IMR-90 (cell line): ENCODE measurements around the gene ADAM12. TPM values are rescaled to one million over a fixed set of nuclear protein-coding genes. Genes with fewer than 3 reads are reported as not detected.

ENCODE experiments used
- ATAC-seq: fragments of 200-7000 bp; cut with Tn5 transposase; 2 replicates; pipeline ENCODE4 v1.9.1; 2020; ENCODE audit warnings: low read depth, mild to moderate bottlenecking, moderate library complexity
- BruUV-seq: library from RNA; stranded (reverse); fragments of 400-500 nt; replicated peaks from 2 replicates; lab custom pipeline; 2021; lab: Mats Ljungman, UMichigan
- CTCF ChIA-PET: fragments of 300-600 bp; formaldehyde crosslinking; extraction: SDS; loops from one replicate; lab custom pipeline; 2021; ENCODE audit warnings: antibody characterized with exemption; lab: Yijun Ruan, JAX
- POLR2A ChIA-PET: fragments of 300-600 bp; sonication (Branson Sonifier 250); formaldehyde crosslinking; loops from one replicate; lab custom pipeline; 2022; ENCODE audit warnings: antibody characterized with exemption; ENCODE audit not compliant: unreplicated experiment; lab: Charles Lee
- DNase-seq: peaks from one replicate; pipeline ENCODE4 v3.0.0; 2013
- H2AFZ ChIP-seq: replicated peaks from 2 replicates; pipeline ENCODE3; 2013; ENCODE audit warnings: low read length, mild to moderate bottlenecking; ENCODE audit not compliant: poor library complexity
- H2AK5ac ChIP-seq: 2 replicates; pipeline ENCODE4 v1.6.1; 2013; ENCODE audit warnings: low read depth, low read length, inconsistent platforms
- H2AK9ac ChIP-seq: replicated peaks from 2 replicates; pipeline ENCODE3; 2013; ENCODE audit warnings: mild to moderate bottlenecking, low read depth, low read length, moderate library complexity; ENCODE audit not compliant: poor library complexity
- H2BK120ac ChIP-seq: 2 replicates; pipeline ENCODE4 v1.6.1; 2013; ENCODE audit warnings: low read depth, low read length, inconsistent platforms
- H2BK15ac ChIP-seq: 3 replicates; pipeline ENCODE4 v1.6.1; 2013; ENCODE audit warnings: low read depth, low read length, inconsistent platforms
- H2BK20ac ChIP-seq: 2 replicates; pipeline ENCODE4 v1.6.1; 2013; ENCODE audit warnings: low read depth, mild to moderate bottlenecking, inconsistent platforms, low read length, moderate library complexity
- H2BK5ac ChIP-seq: 2 replicates; pipeline ENCODE4 v1.6.1; 2013; ENCODE audit warnings: mild to moderate bottlenecking, low read depth, low read length, inconsistent platforms; ENCODE audit not compliant: poor library complexity, severe bottlenecking
- H3K14ac ChIP-seq: replicated peaks from 2 replicates; pipeline ENCODE4 v1.6.1; 2013; ENCODE audit warnings: low read depth, low read length, inconsistent platforms
- H3K18ac ChIP-seq: 2 replicates; pipeline ENCODE4 v1.6.1; 2013; ENCODE audit warnings: low read depth, low read length, control low read depth
- H3K23ac ChIP-seq: 2 replicates; pipeline ENCODE4 v1.6.1; 2013; ENCODE audit warnings: low read depth, low read length, inconsistent platforms
- H3K27ac ChIP-seq: 2 replicates; pipeline ENCODE4 v1.5.1; 2013; ENCODE audit warnings: mild to moderate bottlenecking, control low read depth, low read length; ENCODE audit not compliant: insufficient read depth
- H3K27me3 ChIP-seq: 2 replicates; pipeline ENCODE4 v1.6.1; 2013; ENCODE audit warnings: low read length; ENCODE audit not compliant: control insufficient read depth, insufficient read depth
- H3K36me3 ChIP-seq: 2 replicates; pipeline ENCODE4 v1.6.1; 2013; ENCODE audit warnings: low read length, mixed read lengths; ENCODE audit not compliant: control insufficient read depth, insufficient read depth
- H3K4ac ChIP-seq: 2 replicates; pipeline ENCODE4 v1.6.1; 2013; ENCODE audit warnings: low read depth, low read length, inconsistent platforms
- H3K4me1 ChIP-seq: 2 replicates; pipeline ENCODE4 v1.6.1; 2013; ENCODE audit warnings: low read length, mixed read lengths; ENCODE audit not compliant: control insufficient read depth, insufficient read depth
- H3K4me2 ChIP-seq: 2 replicates; pipeline ENCODE4 v1.6.1; 2013; ENCODE audit warnings: low read depth, mild to moderate bottlenecking, control low read depth, low read length, moderate library complexity
- H3K4me3 ChIP-seq: 2 replicates; pipeline ENCODE4 v1.5.1; 2013; ENCODE audit warnings: low read depth, mild to moderate bottlenecking, control low read depth, low read length, moderate library complexity; ENCODE audit not compliant: insufficient read depth
- H3K56ac ChIP-seq: 2 replicates; pipeline ENCODE4 v1.6.1; 2013; ENCODE audit warnings: low read length, inconsistent platforms; ENCODE audit not compliant: insufficient read depth; ENCODE audit errors: extremely low read depth
- H3K79me1 ChIP-seq, 2 experiments: 2 replicates each; pipeline ENCODE4 v1.6.1; 2013; ENCODE audit warnings: low read length in 2 of 2, inconsistent platforms in 1 of 2, low read depth in 1 of 2
- H3K9ac ChIP-seq: 2 replicates; pipeline ENCODE4 v1.6.1; 2013; ENCODE audit warnings: low read depth, low read length, control low read depth
- H3K9me1 ChIP-seq: 2 replicates; pipeline ENCODE4 v1.6.1; 2013; ENCODE audit warnings: low read length, inconsistent platforms; ENCODE audit not compliant: insufficient read depth
- H3K9me3 ChIP-seq: 2 replicates; pipeline ENCODE4 v1.6.1; 2013; ENCODE audit warnings: low read length; ENCODE audit not compliant: control insufficient read depth, insufficient read depth
- H4K20me1 ChIP-seq: 2 replicates; pipeline ENCODE4 v1.6.1; 2013; ENCODE audit warnings: low read length, inconsistent platforms; ENCODE audit not compliant: insufficient read depth
- H4K5ac ChIP-seq: 2 replicates; pipeline ENCODE4 v1.6.1; 2013; ENCODE audit warnings: mild to moderate bottlenecking, low read depth, low read length, control low read depth
- H4K8ac ChIP-seq, 2 experiments: 2 replicates each; pipeline ENCODE4 v1.6.1; 2013; ENCODE audit warnings: low read depth in 2 of 2, low read length in 2 of 2, control low read depth in 1 of 2, inconsistent platforms in 1 of 2
- H4K91ac ChIP-seq: 2 replicates; pipeline ENCODE4 v1.6.1; 2013; ENCODE audit warnings: low read depth, low read length, inconsistent platforms; ENCODE audit not compliant: insufficient read depth
- BHLHE40 ChIP-seq: fragments of 150-350 bp; IDR thresholded peaks from 2 replicates; pipeline ENCODE4 v1.6.1; 2016; ENCODE audit warnings: mild to moderate bottlenecking, low read depth, low read length
- CHD1 ChIP-seq: IDR thresholded peaks from 2 replicates; pipeline ENCODE4 v1.6.1; 2012; ENCODE audit warnings: low read depth, low read length, improper control_type of control experiment
- ELK1 ChIP-seq: fragments of 150-350 bp; IDR thresholded peaks from 2 replicates; pipeline ENCODE4 v1.6.1; 2016; ENCODE audit warnings: low read depth, mild to moderate bottlenecking, low read length, moderate library complexity, borderline replicate concordance
- MAZ ChIP-seq: IDR thresholded peaks from 2 replicates; pipeline ENCODE4 v1.6.1; 2012; ENCODE audit warnings: low read depth, mild to moderate bottlenecking, low read length, improper control_type of control experiment, moderate library complexity, borderline replicate concordance
- MXI1 ChIP-seq: IDR thresholded peaks from 2 replicates; pipeline ENCODE4 v1.6.1; 2012; ENCODE audit warnings: low read depth, mild to moderate bottlenecking, low read length, moderate library complexity, borderline replicate concordance
- RCOR1 ChIP-seq: IDR thresholded peaks from 2 replicates; pipeline ENCODE4 v1.6.1; 2012; ENCODE audit warnings: mild to moderate bottlenecking, low read length, improper control_type of control experiment; ENCODE audit not compliant: insufficient replicate concordance
- USF2 ChIP-seq: fragments of 150-350 bp; IDR thresholded peaks from 2 replicates; pipeline ENCODE4 v1.6.1; 2017; ENCODE audit warnings: mild to moderate bottlenecking, antibody characterized with exemption, low read length, low read depth
- WGBS, 2 experiments: methylation state at CpG; one replicate each; pipeline versions ENCODE4 v1.1.5 to v1.1.7; 2013; ENCODE audit warnings: missing lambda C conversion rate in 2 of 2; ENCODE audit not compliant: insufficient read length in 1 of 2; ENCODE audit errors: extremely low coverage in 2 of 2; 5-methylcytosine and 5-hydroxymethylcytosine counted together
- dilution Hi-C: fragments of 300-500 bp; cut with HindIII; formaldehyde crosslinking; loops from one replicate; pipeline ENCODE4 v1.14.3; 2018; ENCODE audit warnings: low sequenced_read_pairs; ENCODE audit not compliant: unreplicated experiment
- in situ Hi-C: fragments of 300-500 bp; cut with MboI; formaldehyde crosslinking; loops from 3 replicates; pipeline ENCODE4 v1.14.3; 2019; ENCODE audit warnings: low sequenced_read_pairs, inconsistent platforms, mixed read lengths
- intact Hi-C: fragments of 100-400 bp; cut with micrococcal nuclease; formaldehyde crosslinking; loops from 2 replicates; pipeline ENCODE4 v1.10.0; 2022
- polyA plus RNA-seq, 3 experiments: library from polyadenylated mRNA; depleted of rRNA; stranded (reverse); fragments of >200 nt; gene quantifications; 2 replicates each; pipeline ENCODE4 v1.2.3, GENCODE V29; 2012; ENCODE audit warnings: low replicate concordance in 1 of 3
- total RNA-seq: library from RNA; depleted of rRNA; stranded (reverse); fragments of >200 nt; gene quantifications from 2 replicates; pipeline ENCODE4 v1.2.3, GENCODE V29; 2012

ADAM12 gene
- total and polyA plus RNA-seq, 2 of the 4 experiments (the other 2 are of a cell fraction) = 9.6 to 10.2 TPM

- no peaks in the 10 kb centered on the region for H4K20me1 ChIP-seq
- no peak overlapping the region for H3K27ac ChIP-seq
- H2BK5ac ChIP-seq = no peak overlapping the region
- dilution Hi-C loops = no loop called here
- H3K14ac ChIP-seq = no peak overlapping the region
- H3K27me3 ChIP-seq = no peaks in the 10 kb centered on the region
- H3K36me3 ChIP-seq = no peaks in the 10 kb centered on the region
- TF ChIP-seq CHD1 (no peak), MXI1 (no peak), RCOR1 (no peak), MAZ (no peak), ELK1 (no peak), BHLHE40 (no peak), USF2 (no peak)
- POLR2A ChIA-PET = no interaction called here
- peaks cover 6% of the 10 kb centered on the region for H3K9me1 ChIP-seq
- no peak overlapping the region for H2BK120ac ChIP-seq
- no peak overlapping the region for H3K4ac ChIP-seq
- H4K91ac ChIP-seq = no peak overlapping the region
- no peak overlapping the region for H2AK5ac ChIP-seq
- no peak overlapping the region for H2BK20ac ChIP-seq
- WGBS, 2 experiments = 73% methylated on average over 3 of the region's 10 CpGs; no CpG with 5 or more reads in 1 of the 2 experiments
- no peak overlapping the region for H3K23ac ChIP-seq
- H4K8ac ChIP-seq = no peak overlapping the region
- H2AK9ac ChIP-seq = no peak overlapping the region
- H3K56ac ChIP-seq = no peak overlapping the region
- H2BK15ac ChIP-seq = no peak overlapping the region
- no peaks in the 10 kb centered on the region for H3K9me3 ChIP-seq
- no TSS peak for BruUV-seq
- H3K9ac ChIP-seq = no peak overlapping the region
- intact Hi-C loops = no loop called here
- CTCF ChIA-PET = interaction anchor here (1.0 kb wide), 1 partner anchor 351 kb away, joined by 3 read pairs; no protein-coding TSS in a partner anchor
- no peak overlapping the region for H3K4me2 ChIP-seq
- DNase-seq = no peak
- no peak overlapping the region for H3K18ac ChIP-seq
- no peak overlapping the region for H2AFZ ChIP-seq
- no peak for ATAC-seq
- in situ Hi-C loops = no loop called here
- peaks cover 0 to 5% of the 10 kb centered on the region in 2 experiments; a peak in 1 of 4 replicates for H3K79me1 ChIP-seq
- H4K5ac ChIP-seq = no peak overlapping the region
- H3K4me1 ChIP-seq = peaks cover 6% of the 10 kb centered on the region; the same call in 1 of the 2 replicates
- no peak overlapping the region for H3K4me3 ChIP-seq
These were observed 164.7 kb downstream of the ADAM12 start for GRCh38 chr10:126223512-126224067.
